GM21576 (cell line): ENCODE measurements around the gene SOX4.

Experiments used
- ATAC-seq: cut with Tn5 transposase; IDR thresholded peaks from one replicate; pipeline ENCODE4 v1.9.1; 2021; ENCODE audit warnings: mild to moderate bottlenecking, moderate library complexity; ENCODE audit not compliant: unreplicated experiment

Gene SOX4

GRCh38 chr6:21593927-21594415, 420 bp downstream of the SOX4 start:
- no peak for ATAC-seq

- no peak for ATAC-seq
Observed at GRCh38 chr6:21594416-21595281, 1.1 kb downstream of the SOX4 start.

- no peak for ATAC-seq
Observed at GRCh38 chr6:21595285-21596144, 2.0 kb downstream of the SOX4 start.

- no peak for ATAC-seq
Observed at GRCh38 chr6:21596145-21596948, 2.8 kb downstream of the SOX4 start.

GRCh38 chr6:21596949-21597682, 3.6 kb downstream of the SOX4 start:
- ATAC-seq = no peak

- ATAC-seq = no peak
Observed at GRCh38 chr6:21597801-21598673, 4.5 kb downstream of the SOX4 start.

- no peak for ATAC-seq
Observed at GRCh38 chr6:21598674-21599023, 5.1 kb downstream of the SOX4 start.

- no peak for ATAC-seq
Observed at GRCh38 chr6:21599051-21599696, 5.6 kb downstream of the SOX4 start.

GRCh38 chr6:21601339-21601923, 7.9 kb downstream of the SOX4 start:
- no peak for ATAC-seq

- no peak for ATAC-seq
Observed at GRCh38 chr6:21601932-21602390, 8.4 kb downstream of the SOX4 start.

- ATAC-seq = no peak
Observed at GRCh38 chr6:21603082-21603952, 9.8 kb downstream of the SOX4 start.

GRCh38 chr6:21604081-21604480, 10.5 kb downstream of the SOX4 start:
- ATAC-seq = no peak

- no peak for ATAC-seq
Observed at GRCh38 chr6:21605166-21605565, 11.6 kb downstream of the SOX4 start.

- ATAC-seq = no peak
Observed at GRCh38 chr6:21608601-21609000, 15.1 kb downstream of the SOX4 start.

GRCh38 chr6:21609881-21610329, 16.4 kb downstream of the SOX4 start:
- peak; percentile 9 for ATAC-seq

- ATAC-seq = peak; percentile 87
Observed at GRCh38 chr6:21610341-21610740, 16.8 kb downstream of the SOX4 start.

GRCh38 chr6:21611485-21611884, 17.9 kb downstream of the SOX4 start:
- no peak for ATAC-seq
